SK-N-SH treated with all-trans-retinoic acid at 6 μM for 48 hours (cell line): ENCODE data around the gene KRT80.
A peak's percentile ranks its signal among the peaks of the same experiment; 100 is the strongest.

Experiments used
- ATAC-seq: fragments of 200-7000 bp; cut with Tn5 transposase; 3 replicates; pipeline ENCODE4 v1.9.1; 2020; ENCODE audit warnings: mild to moderate bottlenecking, moderate library complexity
- ARNTL ChIP-seq: fragments of 450-650 bp; formaldehyde crosslinking; IDR thresholded peaks from 2 replicates; pipeline ENCODE4 v1.5.0; 2020; ENCODE audit warnings: low read depth, mild to moderate bottlenecking, moderate library complexity, borderline replicate concordance
- BACH2 ChIP-seq: fragments of 250-450 bp; sonication (Bioruptor Pico); IDR thresholded peaks from 2 replicates; pipeline ENCODE4 v1.9.0; 2021; ENCODE audit warnings: mild to moderate bottlenecking, borderline replicate concordance
- CSDC2 ChIP-seq: fragments of 250-450 bp; sonication (Bioruptor Pico); IDR thresholded peaks from 2 replicates; pipeline ENCODE4 v1.5.0; 2020; ENCODE audit warnings: mild to moderate bottlenecking, moderate library complexity
- ESRRG ChIP-seq: fragments of 250-450 bp; sonication (Bioruptor Pico); IDR thresholded peaks from 2 replicates; pipeline ENCODE4 v1.6.1; 2021; ENCODE audit warnings: mild to moderate bottlenecking
- GLIS3 ChIP-seq: fragments of 250-450 bp; sonication (Bioruptor Pico); IDR thresholded peaks from 2 replicates; pipeline ENCODE4 v1.5.0; 2020; ENCODE audit warnings: mild to moderate bottlenecking, moderate library complexity
- ISL1 ChIP-seq: fragments of 250-450 bp; sonication (Bioruptor Pico); IDR thresholded peaks from 2 replicates; pipeline ENCODE4 v2.1.2; 2022; ENCODE audit warnings: mild to moderate bottlenecking, moderate library complexity
- OSR1 ChIP-seq: fragments of 250-450 bp; sonication (Bioruptor Pico); IDR thresholded peaks from 2 replicates; pipeline ENCODE4 v1.8.0; 2022; ENCODE audit warnings: moderate library complexity, mild to moderate bottlenecking, inconsistent platforms
- PPARA ChIP-seq: fragments of 250-450 bp; sonication (Bioruptor Pico); IDR thresholded peaks from 2 replicates; pipeline ENCODE4 v1.5.0; 2020; ENCODE audit warnings: mild to moderate bottlenecking, borderline replicate concordance
- RARB ChIP-seq: fragments of 250-450 bp; sonication (Bioruptor Pico); IDR thresholded peaks from 2 replicates; pipeline ENCODE4 v1.8.0; 2021; ENCODE audit warnings: mild to moderate bottlenecking, moderate library complexity
- SNAI2 ChIP-seq: fragments of 250-450 bp; sonication (Bioruptor Pico); IDR thresholded peaks from 2 replicates; pipeline ENCODE4 v1.5.0; 2020; ENCODE audit warnings: mild to moderate bottlenecking, moderate library complexity
- TCF4 ChIP-seq: fragments of 250-450 bp; sonication (Bioruptor Pico); IDR thresholded peaks from 2 replicates; pipeline ENCODE4 v1.8.0; 2021; ENCODE audit warnings: mild to moderate bottlenecking, moderate library complexity, borderline replicate concordance
- TOX ChIP-seq: fragments of 250-450 bp; sonication (Bioruptor Pico); IDR thresholded peaks from 2 replicates; pipeline ENCODE4 v1.8.0; 2021; ENCODE audit warnings: mild to moderate bottlenecking, moderate library complexity, borderline replicate concordance
- ZC3H10 ChIP-seq: fragments of 250-450 bp; sonication (Bioruptor Pico); IDR thresholded peaks from 2 replicates; pipeline ENCODE4 v1.5.1; 2021; ENCODE audit warnings: mild to moderate bottlenecking, moderate library complexity
- ZFP3 ChIP-seq: fragments of 250-450 bp; sonication (Bioruptor Pico); IDR thresholded peaks from 2 replicates; pipeline ENCODE4 v1.5.0; 2020; ENCODE audit warnings: mild to moderate bottlenecking, moderate library complexity
- ZFP30 ChIP-seq: fragments of 450-650 bp; formaldehyde crosslinking; IDR thresholded peaks from 2 replicates; pipeline ENCODE4 v1.5.0; 2022; ENCODE audit warnings: mild to moderate bottlenecking, moderate library complexity
- ZNF565 ChIP-seq: fragments of 450-650 bp; formaldehyde crosslinking; conservative IDR thresholded peaks from 2 replicates; pipeline ENCODE4 v1.5.0; 2020; ENCODE audit warnings: low read depth, mild to moderate bottlenecking, moderate library complexity
- ZNF70 ChIP-seq: fragments of 450-650 bp; formaldehyde crosslinking; IDR thresholded peaks from 2 replicates; pipeline ENCODE4 v1.5.0; 2020; ENCODE audit warnings: mild to moderate bottlenecking, moderate library complexity
- ZNF8 ChIP-seq: fragments of 450-650 bp; formaldehyde crosslinking; IDR thresholded peaks from 2 replicates; pipeline ENCODE4 v1.5.0; 2020; ENCODE audit warnings: mild to moderate bottlenecking, moderate library complexity
- TF ChIP-seq, protein P1 (sequence below): fragments of 250-450 bp; sonication (Bioruptor Pico); IDR thresholded peaks from 2 replicates; pipeline ENCODE4 v1.5.0; 2020; ENCODE audit warnings: mild to moderate bottlenecking, moderate library complexity
- TF ChIP-seq, protein P2 (sequence below): fragments of 250-450 bp; sonication (Bioruptor Pico); IDR thresholded peaks from 2 replicates; pipeline ENCODE4 v1.5.1; 2020; ENCODE audit warnings: low read depth, mild to moderate bottlenecking, moderate library complexity
- TF ChIP-seq, protein P3 (sequence below): fragments of 250-450 bp; sonication (Bioruptor Pico); IDR thresholded peaks from 2 replicates; pipeline ENCODE4 v1.8.0; 2020; ENCODE audit warnings: mild to moderate bottlenecking, moderate library complexity, borderline replicate concordance
- TF ChIP-seq, protein P4 (sequence below): fragments of 250-450 bp; sonication (Bioruptor Pico); IDR thresholded peaks from 2 replicates; pipeline ENCODE4 v1.5.1; 2021; ENCODE audit warnings: mild to moderate bottlenecking, moderate library complexity
- TF ChIP-seq, protein P5 (sequence below): fragments of 250-450 bp; sonication (Bioruptor Pico); IDR thresholded peaks from 2 replicates; pipeline ENCODE4 v1.8.0; 2021; ENCODE audit warnings: low read depth, mild to moderate bottlenecking, moderate library complexity, borderline replicate concordance

The KRT80 gene

DNA sequence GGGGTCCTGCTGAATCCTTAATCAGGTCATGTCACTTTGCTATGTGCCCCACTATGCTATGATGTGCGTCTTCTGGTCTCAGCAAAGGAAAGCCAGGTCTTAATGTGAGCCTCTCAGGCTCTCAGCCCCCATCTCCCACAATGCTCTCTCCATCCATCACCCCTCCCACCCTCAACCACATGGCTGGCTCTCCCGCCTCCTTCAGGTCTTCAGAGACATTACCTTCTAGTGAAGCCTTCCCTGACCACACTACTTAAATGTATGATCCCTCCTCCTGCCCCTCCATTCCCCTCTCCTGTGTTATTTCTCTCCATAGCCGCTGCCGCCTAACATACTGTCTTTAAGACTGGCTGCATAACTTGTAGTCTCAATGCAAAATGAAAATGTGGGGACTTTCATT lies 50.5 kb downstream of the KRT80 start:
- no peak for TF ChIP-seq ZFP30
- no peak for TF ChIP-seq ARNTL (CRISPR knock-in tag)
- TF ChIP-seq, protein P1, sequence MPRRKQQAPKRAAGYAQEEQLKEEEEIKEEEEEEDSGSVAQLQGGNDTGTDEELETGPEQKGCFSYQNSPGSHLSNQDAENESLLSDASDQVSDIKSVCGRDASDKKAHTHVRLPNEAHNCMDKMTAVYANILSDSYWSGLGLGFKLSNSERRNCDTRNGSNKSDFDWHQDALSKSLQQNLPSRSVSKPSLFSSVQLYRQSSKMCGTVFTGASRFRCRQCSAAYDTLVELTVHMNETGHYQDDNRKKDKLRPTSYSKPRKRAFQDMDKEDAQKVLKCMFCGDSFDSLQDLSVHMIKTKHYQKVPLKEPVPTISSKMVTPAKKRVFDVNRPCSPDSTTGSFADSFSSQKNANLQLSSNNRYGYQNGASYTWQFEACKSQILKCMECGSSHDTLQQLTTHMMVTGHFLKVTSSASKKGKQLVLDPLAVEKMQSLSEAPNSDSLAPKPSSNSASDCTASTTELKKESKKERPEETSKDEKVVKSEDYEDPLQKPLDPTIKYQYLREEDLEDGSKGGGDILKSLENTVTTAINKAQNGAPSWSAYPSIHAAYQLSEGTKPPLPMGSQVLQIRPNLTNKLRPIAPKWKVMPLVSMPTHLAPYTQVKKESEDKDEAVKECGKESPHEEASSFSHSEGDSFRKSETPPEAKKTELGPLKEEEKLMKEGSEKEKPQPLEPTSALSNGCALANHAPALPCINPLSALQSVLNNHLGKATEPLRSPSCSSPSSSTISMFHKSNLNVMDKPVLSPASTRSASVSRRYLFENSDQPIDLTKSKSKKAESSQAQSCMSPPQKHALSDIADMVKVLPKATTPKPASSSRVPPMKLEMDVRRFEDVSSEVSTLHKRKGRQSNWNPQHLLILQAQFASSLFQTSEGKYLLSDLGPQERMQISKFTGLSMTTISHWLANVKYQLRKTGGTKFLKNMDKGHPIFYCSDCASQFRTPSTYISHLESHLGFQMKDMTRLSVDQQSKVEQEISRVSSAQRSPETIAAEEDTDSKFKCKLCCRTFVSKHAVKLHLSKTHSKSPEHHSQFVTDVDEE (CRISPR knock-in tag) = no peak
- no peak for TF ChIP-seq SNAI2
- TF ChIP-seq ZFP3 (CRISPR knock-in tag) = no peak
- TF ChIP-seq ZC3H10 (CRISPR knock-in tag) = no peak
- no peak for TF ChIP-seq TOX
- no peak for TF ChIP-seq GLIS3 (CRISPR knock-in tag)
- TF ChIP-seq, protein P2, sequence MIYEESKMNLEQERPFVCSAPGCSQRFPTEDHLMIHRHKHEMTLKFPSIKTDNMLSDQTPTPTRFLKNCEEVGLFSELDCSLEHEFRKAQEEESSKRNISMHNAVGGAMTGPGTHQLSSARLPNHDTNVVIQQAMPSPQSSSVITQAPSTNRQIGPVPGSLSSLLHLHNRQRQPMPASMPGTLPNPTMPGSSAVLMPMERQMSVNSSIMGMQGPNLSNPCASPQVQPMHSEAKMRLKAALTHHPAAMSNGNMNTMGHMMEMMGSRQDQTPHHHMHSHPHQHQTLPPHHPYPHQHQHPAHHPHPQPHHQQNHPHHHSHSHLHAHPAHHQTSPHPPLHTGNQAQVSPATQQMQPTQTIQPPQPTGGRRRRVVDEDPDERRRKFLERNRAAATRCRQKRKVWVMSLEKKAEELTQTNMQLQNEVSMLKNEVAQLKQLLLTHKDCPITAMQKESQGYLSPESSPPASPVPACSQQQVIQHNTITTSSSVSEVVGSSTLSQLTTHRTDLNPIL = no peak
- TF ChIP-seq BACH2 = no peak
- TF ChIP-seq, protein P3, sequence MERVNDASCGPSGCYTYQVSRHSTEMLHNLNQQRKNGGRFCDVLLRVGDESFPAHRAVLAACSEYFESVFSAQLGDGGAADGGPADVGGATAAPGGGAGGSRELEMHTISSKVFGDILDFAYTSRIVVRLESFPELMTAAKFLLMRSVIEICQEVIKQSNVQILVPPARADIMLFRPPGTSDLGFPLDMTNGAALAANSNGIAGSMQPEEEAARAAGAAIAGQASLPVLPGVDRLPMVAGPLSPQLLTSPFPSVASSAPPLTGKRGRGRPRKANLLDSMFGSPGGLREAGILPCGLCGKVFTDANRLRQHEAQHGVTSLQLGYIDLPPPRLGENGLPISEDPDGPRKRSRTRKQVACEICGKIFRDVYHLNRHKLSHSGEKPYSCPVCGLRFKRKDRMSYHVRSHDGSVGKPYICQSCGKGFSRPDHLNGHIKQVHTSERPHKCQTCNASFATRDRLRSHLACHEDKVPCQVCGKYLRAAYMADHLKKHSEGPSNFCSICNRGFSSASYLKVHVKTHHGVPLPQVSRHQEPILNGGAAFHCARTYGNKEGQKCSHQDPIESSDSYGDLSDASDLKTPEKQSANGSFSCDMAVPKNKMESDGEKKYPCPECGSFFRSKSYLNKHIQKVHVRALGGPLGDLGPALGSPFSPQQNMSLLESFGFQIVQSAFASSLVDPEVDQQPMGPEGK (CRISPR knock-in tag) = no peak
- no peak for TF ChIP-seq TCF4 (CRISPR knock-in tag)
- TF ChIP-seq ZNF565 (CRISPR knock-in tag) = no peak
- no peak for TF ChIP-seq OSR1 (CRISPR knock-in tag)
- no peak for TF ChIP-seq RARB (CRISPR knock-in tag)
- TF ChIP-seq ZNF8 (CRISPR knock-in tag) = no peak
- TF ChIP-seq ZNF70 (CRISPR knock-in tag) = no peak
- no peak for ATAC-seq

DNA sequence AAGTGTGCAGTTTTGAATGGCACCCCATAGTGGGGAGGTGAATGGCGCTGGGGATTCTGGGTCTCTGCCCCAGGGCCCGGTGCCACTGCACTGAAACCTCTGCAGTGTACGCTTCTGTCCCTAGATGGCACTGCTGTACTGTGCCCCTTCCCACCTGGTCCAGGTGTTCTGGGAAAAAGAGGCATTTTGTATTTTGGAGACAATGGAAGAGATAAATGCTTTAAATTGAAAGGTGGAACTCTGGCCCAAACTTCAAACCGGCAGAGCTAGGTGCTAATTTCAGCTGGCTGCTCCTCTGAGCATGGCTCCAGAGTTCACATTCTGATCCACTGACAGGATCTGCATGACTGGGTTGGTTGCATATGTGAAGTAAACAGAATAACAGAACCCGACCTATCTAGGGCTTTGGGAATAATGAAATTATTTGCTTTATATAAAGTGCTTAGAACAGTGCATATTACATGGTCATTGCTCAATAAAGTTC lies 52.2 kb downstream of the KRT80 start:
- TF ChIP-seq ARNTL (CRISPR knock-in tag) (no peak), RARB (CRISPR knock-in tag) (no peak), SNAI2 (no peak), ESRRG (CRISPR knock-in tag) (no peak), GLIS3 (CRISPR knock-in tag) (no peak), CSDC2 (CRISPR knock-in tag) (no peak), OSR1 (CRISPR knock-in tag) (no peak), TOX (no peak), ISL1 (no peak), PPARA (CRISPR knock-in tag) (no peak), TCF4 (CRISPR knock-in tag) (no peak), ZFP30 (no peak), BACH2 (no peak), ZNF8 (CRISPR knock-in tag) (no peak)
- TF ChIP-seq, protein P4, sequence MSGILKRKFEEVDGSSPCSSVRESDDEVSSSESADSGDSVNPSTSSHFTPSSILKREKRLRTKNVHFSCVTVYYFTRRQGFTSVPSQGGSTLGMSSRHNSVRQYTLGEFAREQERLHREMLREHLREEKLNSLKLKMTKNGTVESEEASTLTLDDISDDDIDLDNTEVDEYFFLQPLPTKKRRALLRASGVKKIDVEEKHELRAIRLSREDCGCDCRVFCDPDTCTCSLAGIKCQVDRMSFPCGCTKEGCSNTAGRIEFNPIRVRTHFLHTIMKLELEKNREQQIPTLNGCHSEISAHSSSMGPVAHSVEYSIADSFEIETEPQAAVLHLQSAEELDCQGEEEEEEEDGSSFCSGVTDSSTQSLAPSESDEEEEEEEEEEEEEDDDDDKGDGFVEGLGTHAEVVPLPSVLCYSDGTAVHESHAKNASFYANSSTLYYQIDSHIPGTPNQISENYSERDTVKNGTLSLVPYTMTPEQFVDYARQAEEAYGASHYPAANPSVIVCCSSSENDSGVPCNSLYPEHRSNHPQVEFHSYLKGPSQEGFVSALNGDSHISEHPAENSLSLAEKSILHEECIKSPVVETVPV (CRISPR knock-in tag) = no peak
- TF ChIP-seq, protein P5, sequence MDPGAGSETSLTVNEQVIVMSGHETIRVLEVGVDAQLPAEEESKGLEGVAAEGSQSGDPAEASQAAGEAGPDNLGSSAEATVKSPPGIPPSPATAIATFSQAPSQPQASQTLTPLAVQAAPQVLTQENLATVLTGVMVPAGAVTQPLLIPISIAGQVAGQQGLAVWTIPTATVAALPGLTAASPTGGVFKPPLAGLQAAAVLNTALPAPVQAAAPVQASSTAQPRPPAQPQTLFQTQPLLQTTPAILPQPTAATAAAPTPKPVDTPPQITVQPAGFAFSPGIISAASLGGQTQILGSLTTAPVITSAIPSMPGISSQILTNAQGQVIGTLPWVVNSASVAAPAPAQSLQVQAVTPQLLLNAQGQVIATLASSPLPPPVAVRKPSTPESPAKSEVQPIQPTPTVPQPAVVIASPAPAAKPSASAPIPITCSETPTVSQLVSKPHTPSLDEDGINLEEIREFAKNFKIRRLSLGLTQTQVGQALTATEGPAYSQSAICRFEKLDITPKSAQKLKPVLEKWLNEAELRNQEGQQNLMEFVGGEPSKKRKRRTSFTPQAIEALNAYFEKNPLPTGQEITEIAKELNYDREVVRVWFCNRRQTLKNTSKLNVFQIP = no peak
- TF ChIP-seq, protein P1 (CRISPR knock-in tag) = no peak
- TF ChIP-seq, protein P2 = no peak
- TF ChIP-seq, protein P3 (CRISPR knock-in tag) = no peak
- peak; percentile 78 for ATAC-seq
